OCI-LY1 (cell line): ENCODE results near the gene PXMP4.

Experiments
- H2AFZ ChIP-seq: fragments of 200-600 bp; sonication (generic), shearing (Covaris generic); 2 replicates; pipeline ENCODE4 v1.6.0; 2014; ENCODE audit warnings: antibody characterized with exemption, mild to moderate bottlenecking, low read length
- H3F3A ChIP-seq: fragments of 200-600 bp; sonication (generic), shearing (Covaris generic); 2 replicates; pipeline ENCODE4 v1.6.0; 2014; ENCODE audit warnings: mild to moderate bottlenecking, antibody characterized with exemption, low read length, moderate library complexity; ENCODE audit not compliant: insufficient read depth
- H3K27ac ChIP-seq: fragments of 200-600 bp; sonication (generic); 2 replicates; pipeline ENCODE4 v1.5.1; 2014; ENCODE audit warnings: low read length, mixed run types, mild to moderate bottlenecking, low read depth; ENCODE audit not compliant: poor library complexity, severe bottlenecking
- H3K27me3 ChIP-seq: fragments of 200-600 bp; sonication (generic); 2 replicates; pipeline ENCODE4 v1.6.0; 2014; ENCODE audit warnings: antibody characterized with exemption, mild to moderate bottlenecking, low read length, moderate library complexity; ENCODE audit not compliant: insufficient read depth
- H3K36me3 ChIP-seq: fragments of 200-600 bp; sonication (generic); 2 replicates; pipeline ENCODE4 v1.6.1; 2014; ENCODE audit warnings: mild to moderate bottlenecking, antibody characterized with exemption, low read length, moderate library complexity, mixed read lengths; ENCODE audit not compliant: insufficient read depth
- H3K4me1 ChIP-seq: fragments of 200-600 bp; sonication (generic); 2 replicates; pipeline ENCODE4 v1.5.1; 2014; ENCODE audit warnings: mild to moderate bottlenecking, low read length, moderate library complexity; ENCODE audit not compliant: insufficient read depth, severe bottlenecking
- H3K4me2 ChIP-seq: fragments of 200-600 bp; sonication (generic), shearing (Covaris generic); 2 replicates; pipeline ENCODE4 v1.6.1; 2014; ENCODE audit warnings: low read length
- H3K4me3 ChIP-seq: fragments of 200-600 bp; sonication (generic); 2 replicates; pipeline ENCODE4 v1.5.1; 2014; ENCODE audit warnings: low read length, low read depth, mild to moderate bottlenecking, mixed read lengths; ENCODE audit not compliant: poor library complexity, severe bottlenecking
- H3K79me2 ChIP-seq: fragments of 200-600 bp; shearing (Covaris generic); 2 replicates; pipeline ENCODE4 v1.6.1; 2016; ENCODE audit warnings: mixed run types, low read length, mixed read lengths; ENCODE audit not compliant: insufficient read depth
- H3K9ac ChIP-seq: fragments of 200-600 bp; sonication (generic), shearing (Covaris generic); 2 replicates; pipeline ENCODE4 v1.6.1; 2014; ENCODE audit warnings: mild to moderate bottlenecking, low read length, mixed read lengths
- H3K9me2 ChIP-seq: fragments of 200-600 bp; sonication (generic), shearing (Covaris generic); 2 replicates; pipeline ENCODE4 v1.6.1; 2014; ENCODE audit warnings: low read depth, mild to moderate bottlenecking, low read length, mixed read lengths
- H3K9me3 ChIP-seq: fragments of 200-600 bp; shearing (Covaris generic); 2 replicates; pipeline ENCODE4 v1.6.1; 2014; ENCODE audit warnings: low read length, mixed read lengths
- H4K20me1 ChIP-seq: fragments of 200-600 bp; sonication (generic), shearing (Covaris generic); 2 replicates; pipeline ENCODE4 v1.6.0; 2016; ENCODE audit warnings: mild to moderate bottlenecking, low read length; ENCODE audit not compliant: insufficient read depth
- EZH2 ChIP-seq: fragments of 200-600 bp; sonication (generic), shearing (Covaris generic); IDR thresholded peaks from 2 replicates; pipeline ENCODE4 v1.8.0; 2017; ENCODE audit warnings: borderline replicate concordance, mixed run types, mild to moderate bottlenecking, antibody characterized with exemption, low read length, moderate library complexity, mixed read lengths
- TF ChIP-seq, protein P1 (sequence below): fragments of 200-600 bp; sonication (generic), shearing (Covaris generic); IDR thresholded peaks from 2 replicates; pipeline ENCODE4 v1.5.1; 2017; ENCODE audit warnings: mild to moderate bottlenecking, antibody characterized with exemption, low read length, moderate library complexity, mixed read lengths

The PXMP4 gene

DNA sequence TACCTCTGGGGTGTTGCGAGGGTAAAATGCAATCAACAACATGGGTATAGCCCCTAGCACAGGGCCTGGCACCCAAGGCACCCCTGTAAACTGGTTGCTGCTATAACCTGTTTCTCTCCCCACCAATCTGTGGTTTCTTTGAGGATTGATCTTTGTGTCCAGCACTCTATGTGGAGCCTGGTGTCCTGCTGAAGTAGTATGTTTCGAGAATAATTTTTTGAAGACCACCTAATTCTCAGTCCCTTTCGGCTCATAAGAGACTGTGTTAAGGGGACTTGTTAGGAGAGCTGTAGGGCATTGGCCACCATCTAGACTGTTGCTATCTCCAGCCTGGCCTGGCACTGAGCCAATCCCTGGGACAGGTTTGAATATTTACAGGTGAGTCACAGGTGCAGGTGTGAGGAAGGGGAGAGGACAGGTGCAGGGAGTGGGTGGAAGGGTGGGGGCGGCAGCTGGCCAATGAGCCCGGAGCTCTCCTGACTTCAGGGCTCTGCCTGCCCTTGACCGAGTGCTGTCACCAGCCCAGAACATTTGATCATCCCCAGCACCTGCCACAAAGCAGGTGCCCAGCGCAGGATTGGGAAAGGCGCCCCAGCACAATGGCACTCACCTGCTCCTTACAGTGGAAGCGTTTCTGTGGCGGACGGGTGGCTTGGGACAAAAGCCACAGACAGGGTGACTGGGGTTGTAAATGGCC lies 66.1 kb downstream of the PXMP4 start:
- H2AFZ ChIP-seq, result no peak overlapping the region

DNA sequence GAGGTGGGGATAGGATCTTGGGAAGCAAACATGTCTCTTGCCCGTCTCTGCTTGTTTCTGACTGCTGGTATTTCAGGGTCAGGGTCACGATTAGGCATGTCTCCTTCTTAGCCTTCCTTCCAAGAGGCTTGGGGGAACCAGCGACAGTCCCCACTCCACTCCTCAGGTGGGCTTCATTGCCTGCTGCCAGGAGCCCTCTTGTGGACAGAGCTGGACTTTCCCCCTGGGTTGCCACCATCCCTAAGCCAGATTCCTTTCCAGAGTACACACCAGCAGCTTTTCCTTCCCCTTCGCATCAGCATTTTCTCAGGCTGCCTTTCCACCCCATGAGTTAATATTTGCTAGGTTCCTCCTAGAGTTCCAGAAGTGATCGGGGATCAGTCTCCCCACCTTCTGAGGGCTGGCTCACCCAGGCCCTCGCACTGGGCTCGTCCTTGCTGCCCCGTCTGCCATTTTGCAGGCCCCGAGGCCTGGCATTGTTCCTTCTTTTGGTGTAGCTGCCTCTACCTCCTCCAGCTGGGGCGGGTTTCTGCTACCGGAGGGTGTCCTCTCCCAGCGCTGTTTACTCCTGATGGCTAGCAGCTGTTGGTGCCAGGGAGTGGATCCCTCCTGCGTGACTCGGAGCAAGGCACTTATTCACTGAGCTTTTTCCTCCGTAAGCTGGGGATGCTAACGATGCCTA lies 66.8 kb downstream of the PXMP4 start:
- peak overlapping the region; percentile 43 for H3K27ac ChIP-seq
- H3K79me2 ChIP-seq, result no peaks in the 10 kb centered on the region
- H3K4me1 ChIP-seq, result peaks cover 24% of the 10 kb centered on the region
- H2AFZ ChIP-seq, result no peak overlapping the region
- TF ChIP-seq, protein P1, sequence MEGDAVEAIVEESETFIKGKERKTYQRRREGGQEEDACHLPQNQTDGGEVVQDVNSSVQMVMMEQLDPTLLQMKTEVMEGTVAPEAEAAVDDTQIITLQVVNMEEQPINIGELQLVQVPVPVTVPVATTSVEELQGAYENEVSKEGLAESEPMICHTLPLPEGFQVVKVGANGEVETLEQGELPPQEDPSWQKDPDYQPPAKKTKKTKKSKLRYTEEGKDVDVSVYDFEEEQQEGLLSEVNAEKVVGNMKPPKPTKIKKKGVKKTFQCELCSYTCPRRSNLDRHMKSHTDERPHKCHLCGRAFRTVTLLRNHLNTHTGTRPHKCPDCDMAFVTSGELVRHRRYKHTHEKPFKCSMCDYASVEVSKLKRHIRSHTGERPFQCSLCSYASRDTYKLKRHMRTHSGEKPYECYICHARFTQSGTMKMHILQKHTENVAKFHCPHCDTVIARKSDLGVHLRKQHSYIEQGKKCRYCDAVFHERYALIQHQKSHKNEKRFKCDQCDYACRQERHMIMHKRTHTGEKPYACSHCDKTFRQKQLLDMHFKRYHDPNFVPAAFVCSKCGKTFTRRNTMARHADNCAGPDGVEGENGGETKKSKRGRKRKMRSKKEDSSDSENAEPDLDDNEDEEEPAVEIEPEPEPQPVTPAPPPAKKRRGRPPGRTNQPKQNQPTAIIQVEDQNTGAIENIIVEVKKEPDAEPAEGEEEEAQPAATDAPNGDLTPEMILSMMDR, result peak; percentile 83
- no peak for TF ChIP-seq EZH2
- no peak overlapping the region; the same call in 1 of the 2 replicates for H3K4me2 ChIP-seq
- H3K9me2 ChIP-seq, result no peaks in the 10 kb centered on the region
- H3K36me3 ChIP-seq, result peaks cover 28% of the 10 kb centered on the region
- no peak overlapping the region for H3K4me3 ChIP-seq
- no peaks in the 10 kb centered on the region for H4K20me1 ChIP-seq
- no peaks in the 10 kb centered on the region for H3K9me3 ChIP-seq
- H3K27me3 ChIP-seq, result no peaks in the 10 kb centered on the region
- no peak overlapping the region; the same call in 1 of the 2 replicates for H3K9ac ChIP-seq
- no peaks in the 10 kb centered on the region for H3F3A ChIP-seq

More for the DNA sequence above, 66.1 kb downstream of the PXMP4 start:
- Histone ChIP-seq H3K4me2 (no peak overlapping the region), H3K9me3 (no peaks in the 10 kb centered on the region), H3K27ac (peak overlapping the region; percentile 43), H4K20me1 (no peaks in the 10 kb centered on the region), H3K36me3 (peaks cover 35% of the 10 kb centered on the region), H3K9me2 (no peaks in the 10 kb centered on the region), H3K79me2 (no peaks in the 10 kb centered on the region), H3K9ac (no peak overlapping the region; the same call in 1 of the 2 replicates), H3K4me3 (no peak overlapping the region), H3K27me3 (no peaks in the 10 kb centered on the region), H3K4me1 (peaks cover 24% of the 10 kb centered on the region), H3F3A (no peaks in the 10 kb centered on the region)
- TF ChIP-seq EZH2, result no peak
- TF ChIP-seq, protein P1, result no peak
